Activated T-helper 1 cell treated with Interleukin-2 at 50 U/mL for 16 hours (primary cell): ENCODE results near the gene SYNE2.
A peak's percentile ranks its signal among the peaks of the same experiment; 100 is the strongest.
"Not testable (repeated sequence)": the region's sequence is repeated elsewhere in the genome, so short reads cannot be mapped to it uniquely, and the experiment has no call there.

Source experiments
- DNase-seq: peaks from one replicate; pipeline ENCODE4 v3.0.0-alpha.2; 2020; ENCODE audit warnings: low read depth

The SYNE2 gene

GRCh38 chr14:63852817-63853731, at the start of gene SYNE2:
Gene SYNE2, plus strand, starts transcription at chr14:63853004. Its CDS starts 56,145 bp downstream, at chr14:63909149.
- peak; percentile 74 for DNase-seq

- DNase-seq: not testable (repeated sequence)
These were observed 49.5 kb upstream of the SYNE2 start for GRCh38 chr14:63803221-63803791.

GRCh38 chr14:63806064-63806463, 46.7 kb upstream of the SYNE2 start:
- not testable (repeated sequence) for DNase-seq

GRCh38 chr14:63811692-63812091, 41.1 kb upstream of the SYNE2 start:
- not testable (repeated sequence) for DNase-seq

GRCh38 chr14:63833728-63834127, 19.1 kb upstream of the SYNE2 start:
- no peak for DNase-seq

- DNase-seq: peak; percentile 34
These were observed 11.8 kb upstream of the SYNE2 start for GRCh38 chr14:63840981-63841380.

- no peak for DNase-seq
These were observed 9.0 kb upstream of the SYNE2 start for GRCh38 chr14:63843796-63844195.

GRCh38 chr14:63848890-63849289, 3.9 kb upstream of the SYNE2 start:
- no peak for DNase-seq

- DNase-seq: no peak
These were observed 460 bp upstream of the SYNE2 start for GRCh38 chr14:63852271-63852816.

- DNase-seq: peak; percentile 28
These were observed 1.1 kb downstream of the SYNE2 start for GRCh38 chr14:63853831-63854293.

- no peak for DNase-seq
These were observed 1.5 kb downstream of the SYNE2 start for GRCh38 chr14:63854330-63854729.

GRCh38 chr14:63855281-63855680, 2.5 kb downstream of the SYNE2 start:
- no peak for DNase-seq

GRCh38 chr14:63857466-63858030, 4.7 kb downstream of the SYNE2 start:
- DNase-seq: no peak

GRCh38 chr14:63860146-63860545, 7.3 kb downstream of the SYNE2 start:
- DNase-seq: no peak

GRCh38 chr14:63862163-63862562, 9.4 kb downstream of the SYNE2 start:
- DNase-seq: no peak

- DNase-seq: no peak
These were observed 10.2 kb downstream of the SYNE2 start for GRCh38 chr14:63863004-63863403.

- DNase-seq: not testable (repeated sequence)
These were observed 12.0 kb downstream of the SYNE2 start for GRCh38 chr14:63864775-63865174.

- no peak for DNase-seq
These were observed 15.4 kb downstream of the SYNE2 start for GRCh38 chr14:63867933-63868921.

- DNase-seq: not testable (repeated sequence)
These were observed 17.3 kb downstream of the SYNE2 start for GRCh38 chr14:63869940-63870752.

- not testable (repeated sequence) for DNase-seq
These were observed 17.9 kb downstream of the SYNE2 start for GRCh38 chr14:63870753-63871037.

- no peak for DNase-seq
These were observed 21.4 kb downstream of the SYNE2 start for GRCh38 chr14:63874223-63874622.
